ENCODE measurements around the gene ENTPD8.
A peak's percentile ranks its signal among the peaks of the same experiment; 100 is the strongest.
"Not testable (repeated sequence)": the region's sequence is repeated elsewhere in the genome, so short reads cannot be mapped to it uniquely, and the experiment has no call there.

Gene ENTPD8

DNA sequence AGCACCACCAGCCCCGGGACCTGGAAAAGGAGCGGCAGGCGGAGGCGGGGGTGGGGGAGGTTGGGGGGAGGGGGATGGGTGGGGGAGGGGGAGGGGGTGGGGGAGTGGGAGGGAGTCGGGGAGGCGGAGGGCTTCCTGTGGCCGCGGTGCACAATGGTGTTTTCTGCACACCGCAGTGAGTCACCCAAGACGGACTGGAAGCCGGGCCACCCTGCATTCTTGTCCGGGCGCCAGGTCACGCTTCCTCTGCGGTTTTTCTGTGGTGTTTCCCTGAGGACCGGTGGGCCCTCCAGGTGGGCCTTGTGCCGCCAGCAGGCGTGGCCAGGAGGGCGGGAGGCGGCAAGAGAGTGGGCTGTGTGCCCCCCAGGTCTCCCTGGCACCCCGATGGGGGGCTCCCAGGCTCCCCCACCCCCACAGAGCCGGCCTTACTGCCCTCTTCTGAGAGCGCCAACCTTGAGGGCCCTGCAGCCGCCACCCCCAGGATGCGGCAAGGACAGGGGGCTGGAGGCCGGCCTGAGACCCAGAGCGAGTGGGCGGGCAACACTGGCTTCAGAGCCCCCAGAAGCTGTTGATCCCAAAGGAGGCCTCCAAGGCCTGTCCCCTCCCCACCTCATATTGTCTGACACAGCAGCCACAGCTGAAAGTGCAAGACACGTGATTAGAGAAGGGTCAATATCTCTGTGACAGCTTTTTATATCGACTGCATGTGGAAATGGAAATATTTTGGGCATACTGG, 29.3 kb downstream of the ENTPD8 start:
- peak; percentile 88 for DNase-seq (ENCODE audit: low spot score)

DNA sequence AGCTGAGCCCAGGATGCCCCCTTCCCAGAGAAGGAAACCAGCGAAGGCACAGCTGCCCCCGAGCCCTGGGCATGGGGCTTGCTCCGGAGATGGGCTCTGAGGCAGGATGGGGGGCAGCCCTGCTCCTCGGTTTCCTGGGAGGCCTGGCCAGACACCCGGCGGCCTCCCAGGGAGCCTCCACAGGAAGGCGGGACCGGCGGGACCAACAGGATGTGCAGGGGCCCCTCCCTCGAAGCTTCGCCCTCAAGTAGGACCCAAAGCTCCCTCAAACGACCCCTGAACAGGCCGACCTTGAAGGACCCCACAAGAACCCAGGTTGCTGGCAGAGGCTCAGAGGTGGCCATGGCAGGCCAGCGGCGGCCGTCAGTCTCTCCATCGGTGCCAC, 29.9 kb downstream of the ENTPD8 start:
- no peak for DNase-seq (ENCODE audit: low spot score)

GRCh38 chr9:137410891-137411249, 30.3 kb downstream of the ENTPD8 start:
- no peak for DNase-seq (ENCODE audit: low spot score)

DNA sequence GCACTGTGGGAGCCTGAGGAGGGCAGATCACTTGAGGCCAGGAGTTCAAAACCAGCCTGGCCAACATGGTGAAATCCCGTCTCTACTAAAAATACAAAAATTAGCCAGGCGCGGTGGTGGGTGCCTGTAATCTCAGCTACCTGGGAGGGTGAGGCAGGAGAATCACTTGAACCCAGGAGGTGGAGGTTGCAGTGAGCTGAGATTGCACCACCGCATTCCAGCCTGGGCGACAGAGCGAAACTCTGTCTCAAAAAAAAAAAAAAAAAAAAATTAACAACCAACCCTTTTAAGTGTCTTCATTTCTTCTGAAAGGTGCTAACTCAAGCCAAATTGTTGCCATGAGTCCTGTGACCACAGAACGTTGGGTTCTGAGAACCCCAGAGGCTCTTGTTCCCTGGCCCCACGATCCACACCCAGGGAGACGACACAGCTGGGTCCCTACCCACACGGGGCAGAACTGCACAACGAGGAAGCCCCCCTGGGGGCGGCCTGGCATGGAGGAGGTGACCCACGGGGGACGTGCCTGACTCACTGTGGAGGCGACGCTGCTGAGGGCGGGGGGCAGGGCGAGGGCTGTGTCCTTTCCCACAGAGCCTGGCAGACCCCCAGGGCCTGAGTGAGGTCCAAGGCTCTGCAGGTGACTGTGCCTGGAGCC, 30.8 kb downstream of the ENTPD8 start:
- not testable (repeated sequence) for DNase-seq (ENCODE audit: low spot score)

GRCh38 chr9:137409515-137409914, 31.6 kb downstream of the ENTPD8 start:
- DNase-seq (ENCODE audit: low spot score) = no peak

- no peak for DNase-seq (ENCODE audit: low spot score)
Observed at GRCh38 chr9:137408651-137409405, 32.3 kb downstream of the ENTPD8 start.

DNA sequence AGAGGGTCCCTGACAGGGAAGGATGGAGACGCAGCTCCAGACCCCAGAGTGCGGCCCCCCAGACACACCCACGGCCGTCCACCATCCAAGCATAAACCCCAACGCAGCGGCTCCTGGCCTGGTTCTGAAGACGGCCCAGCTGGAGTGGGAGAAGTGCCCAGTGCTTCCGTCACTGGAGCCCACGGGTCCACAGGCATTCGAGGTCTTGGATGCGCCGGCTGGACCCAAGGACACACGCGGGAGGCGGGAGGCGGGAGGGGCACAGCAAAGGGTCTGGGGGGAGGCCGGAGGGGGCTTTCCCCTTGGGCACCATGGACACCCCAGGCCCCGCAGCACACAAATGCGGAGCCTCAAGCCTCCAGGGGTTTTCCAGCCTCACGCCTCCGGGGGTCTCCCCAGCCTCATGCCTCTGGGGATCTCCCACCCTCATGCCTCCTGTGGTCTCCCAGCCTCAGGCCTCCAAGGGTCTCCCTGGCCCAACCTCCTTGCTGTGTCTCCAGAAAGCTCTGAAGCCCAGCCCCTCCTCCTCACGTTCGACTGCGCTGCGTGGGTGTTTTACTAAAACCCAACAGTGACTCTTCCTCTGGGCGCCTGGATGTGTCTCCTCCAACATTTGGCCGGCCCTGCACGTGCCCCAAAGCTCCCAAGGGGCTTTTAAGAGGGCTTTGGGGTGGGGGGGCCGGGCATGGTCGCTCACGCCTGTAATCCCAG, 33.4 kb downstream of the ENTPD8 start:
- no peak for DNase-seq (ENCODE audit: low spot score)

DNA sequence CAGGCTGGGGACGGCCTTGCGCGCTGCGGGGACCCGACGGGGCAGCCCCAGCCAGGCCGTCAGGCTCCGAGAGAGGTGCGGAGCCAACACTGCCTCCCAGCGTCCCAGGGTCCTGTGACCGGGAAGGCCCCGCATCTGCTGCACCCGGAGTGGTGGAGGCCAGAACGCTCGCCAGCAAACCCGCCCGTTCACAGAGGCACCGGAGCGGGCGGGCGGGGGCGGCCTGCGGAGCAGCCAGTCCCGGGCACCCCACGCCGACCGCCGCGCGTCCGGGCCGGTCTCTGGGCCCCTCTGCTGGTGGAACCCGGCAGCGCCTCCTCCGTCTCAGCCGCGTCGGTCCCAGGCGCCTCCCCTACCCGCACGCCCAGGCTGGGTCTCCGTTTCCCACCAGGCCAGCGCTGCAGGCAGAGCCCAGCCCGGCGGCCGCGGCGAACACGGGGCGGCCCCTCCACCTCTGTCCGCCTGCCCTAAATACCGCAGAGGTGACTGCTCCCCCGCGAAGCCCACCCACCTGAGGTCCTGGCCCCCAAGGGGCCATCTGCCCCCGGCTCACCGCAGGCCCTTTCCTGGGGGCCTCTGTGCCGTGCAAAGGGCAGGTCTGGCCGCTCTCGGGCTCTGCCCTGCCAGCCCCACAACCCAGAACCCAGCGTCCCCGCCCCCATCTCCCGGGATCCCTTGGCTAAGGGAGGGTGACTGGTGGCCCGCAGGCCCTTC, 34.1 kb downstream of the ENTPD8 start:
- no peak for DNase-seq (ENCODE audit: low spot score)

GRCh38 chr9:137406085-137406760, 34.9 kb downstream of the ENTPD8 start:
- DNase-seq (ENCODE audit: low spot score) = no peak

DNA sequence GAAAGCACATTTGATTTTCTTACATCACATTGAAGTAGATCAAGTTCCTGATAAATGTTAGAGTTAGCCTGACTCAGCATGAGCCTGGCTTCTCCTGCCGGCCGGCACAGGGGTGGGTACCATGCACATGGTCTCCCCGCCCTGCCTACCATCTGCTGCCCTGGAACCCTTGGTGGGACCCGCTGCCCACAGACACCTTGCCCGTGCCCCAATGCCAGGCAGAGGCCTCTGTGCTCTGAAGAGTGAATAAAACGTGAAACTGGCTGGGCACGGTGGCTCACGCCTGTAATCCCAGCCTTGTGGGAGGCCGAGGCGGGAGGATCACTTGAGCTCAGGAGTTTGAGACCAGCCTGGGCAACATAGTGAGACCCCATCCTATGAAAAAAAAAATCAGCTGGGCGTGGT, 35.5 kb downstream of the ENTPD8 start:
- no peak for DNase-seq (ENCODE audit: low spot score)

- no peak for DNase-seq (ENCODE audit: low spot score)
Observed at GRCh38 chr9:137404961-137405567, 36.1 kb downstream of the ENTPD8 start.

GRCh38 chr9:137403269-137403668, 37.9 kb downstream of the ENTPD8 start:
- no peak for DNase-seq (ENCODE audit: low spot score)

DNA sequence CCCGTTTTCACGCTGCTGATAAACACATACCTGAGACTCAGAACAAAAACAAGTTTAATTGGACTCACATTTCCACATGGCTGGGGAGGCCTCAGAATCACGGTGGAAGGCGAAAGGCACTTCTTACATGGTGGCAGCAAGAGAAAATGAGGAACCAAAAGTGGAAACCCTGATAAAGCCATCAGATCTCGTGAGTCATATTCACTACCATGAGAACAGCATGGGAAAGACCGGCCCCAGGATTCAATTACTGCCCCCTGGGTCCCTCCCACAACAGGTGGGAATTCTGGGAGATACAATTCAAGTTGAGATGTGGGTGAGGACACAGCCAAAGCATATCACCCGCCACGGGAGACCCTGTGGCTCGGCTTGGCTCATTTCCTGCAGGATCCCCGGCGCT, 38.4 kb downstream of the ENTPD8 start:
- no peak for DNase-seq (ENCODE audit: low spot score)

DNA sequence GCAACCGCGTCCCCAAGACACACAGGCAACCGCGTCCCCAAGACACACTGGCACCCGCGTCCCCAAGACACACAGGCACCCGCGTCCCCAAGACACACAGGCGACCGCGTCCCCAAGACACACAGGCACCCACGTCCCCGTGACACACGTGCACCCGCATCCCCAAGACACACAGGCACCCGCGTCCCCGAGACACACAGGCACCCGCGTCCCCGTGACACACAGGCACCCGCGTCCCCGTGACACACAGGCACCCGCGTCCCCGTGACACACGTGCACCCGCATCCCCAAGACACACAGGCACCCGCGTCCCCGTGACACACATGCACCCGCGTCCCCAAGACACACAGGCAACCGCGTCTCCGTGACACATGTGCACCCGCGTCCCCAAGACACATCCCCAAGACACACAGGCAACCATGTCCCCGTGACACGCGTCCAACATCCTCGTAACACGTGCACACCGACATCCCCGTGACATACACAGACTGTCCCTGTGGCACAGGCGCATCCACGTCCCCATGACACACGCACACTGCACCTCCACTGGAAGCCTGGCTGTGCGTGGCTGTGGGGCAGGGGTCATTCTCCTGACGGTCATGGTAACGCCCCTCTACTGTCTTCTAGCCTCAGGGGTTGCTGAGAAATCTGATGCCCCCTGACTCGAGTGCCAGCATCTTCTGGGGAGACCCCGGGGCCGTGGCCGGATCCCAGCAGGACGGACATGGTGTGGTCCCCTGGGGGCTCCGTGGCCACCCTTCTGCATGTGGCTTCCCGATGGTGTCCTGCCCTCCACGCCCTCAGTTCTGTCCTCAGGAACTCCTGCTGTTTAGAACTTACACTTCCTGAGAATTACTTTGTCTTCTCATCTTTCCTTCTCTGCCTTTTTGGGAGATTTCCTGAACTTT, 42.3 kb downstream of the ENTPD8 start:
- no peak for DNase-seq (ENCODE audit: low spot score)

DNA sequence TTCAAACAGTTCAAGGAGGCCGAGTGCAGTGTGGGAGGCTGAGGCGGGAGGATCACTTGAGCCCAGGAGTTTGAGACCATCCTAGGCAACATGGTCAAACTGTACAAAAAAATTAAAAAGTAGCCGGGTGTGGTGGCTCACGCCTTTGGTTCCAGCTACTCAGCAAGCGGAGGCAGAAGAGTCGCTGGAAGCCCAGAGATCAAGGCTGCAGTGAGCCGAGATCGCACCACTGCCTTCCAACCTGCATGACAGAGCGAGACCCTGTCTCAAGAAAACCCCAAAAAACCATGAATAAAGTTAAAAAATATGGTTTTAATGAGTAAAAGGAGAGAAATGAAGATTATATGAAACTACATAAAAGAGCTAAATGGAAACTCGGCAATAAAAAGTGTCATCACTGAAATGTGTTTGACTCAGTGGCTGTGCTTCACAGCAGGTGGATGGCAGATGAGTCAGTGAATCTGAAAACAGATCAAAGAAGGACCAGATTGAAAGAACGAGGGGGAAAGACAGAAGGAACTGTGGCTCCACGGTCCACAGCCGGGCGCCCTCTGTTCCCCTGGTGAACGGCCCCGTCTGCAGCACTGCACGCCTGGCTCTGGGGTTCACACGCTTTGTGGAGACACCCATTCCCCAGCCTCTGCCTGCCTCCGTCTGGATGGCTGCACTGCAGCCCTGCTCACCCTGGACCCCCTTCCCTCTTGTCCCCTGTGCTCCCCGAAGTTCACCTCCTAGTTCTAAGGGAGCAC, 43.3 kb downstream of the ENTPD8 start:
- no peak for DNase-seq (ENCODE audit: low spot score)

DNA sequence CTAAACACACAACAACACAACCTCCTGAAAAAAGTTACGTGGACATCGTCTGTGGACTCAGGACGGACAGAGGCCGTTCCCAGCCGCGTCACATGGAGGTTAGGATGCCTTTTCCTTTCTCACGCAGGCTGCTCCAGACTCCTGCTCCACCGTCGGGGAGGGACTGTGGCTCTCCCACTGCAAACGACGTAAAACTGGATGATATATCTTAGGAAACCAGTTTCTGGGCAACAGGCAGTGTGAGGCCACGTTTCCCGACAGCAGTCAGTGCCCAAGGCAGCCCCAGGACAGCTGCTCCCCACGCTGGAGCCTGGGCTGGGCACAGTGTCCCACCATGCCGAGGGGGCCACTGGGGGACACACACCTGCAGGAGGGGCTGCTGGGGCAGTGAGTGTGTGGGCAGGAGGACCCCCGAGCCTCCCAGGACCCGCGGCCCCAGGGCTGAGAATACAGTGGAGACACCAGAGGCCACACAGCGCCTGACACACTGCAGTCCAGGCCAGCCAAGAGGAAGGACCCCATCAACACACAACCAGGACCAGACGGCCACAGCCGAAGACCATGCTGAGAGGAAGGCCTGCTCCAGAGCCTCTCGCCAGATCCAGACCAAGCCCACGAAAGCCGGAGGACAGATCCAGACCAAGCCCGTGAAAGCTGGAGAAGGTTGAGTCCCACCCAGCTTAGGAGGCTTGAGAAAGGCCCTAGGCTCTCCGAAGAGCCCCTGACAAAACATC, 44.4 kb downstream of the ENTPD8 start:
- DNase-seq (ENCODE audit: low spot score) = no peak

DNA sequence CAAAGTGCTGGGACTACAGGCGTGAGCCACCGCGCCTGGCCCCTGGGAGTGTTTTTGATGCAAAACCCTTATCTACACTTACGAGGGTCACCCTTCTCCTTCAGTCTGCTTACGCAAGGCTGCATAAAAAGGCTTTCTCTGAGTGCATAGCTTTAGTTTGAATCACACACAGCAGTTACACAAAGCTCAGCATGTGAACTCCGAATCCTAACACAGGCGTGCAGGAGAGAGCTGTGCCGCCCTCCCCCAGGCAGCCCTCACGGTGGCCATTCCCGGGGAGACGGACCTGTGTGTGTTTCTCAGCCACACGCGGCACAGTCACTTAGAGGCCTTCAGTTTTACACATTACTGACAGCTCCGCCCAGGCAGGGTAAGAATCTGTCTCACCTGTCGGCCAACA, 44.9 kb downstream of the ENTPD8 start:
- DNase-seq (ENCODE audit: low spot score) = no peak

DNA sequence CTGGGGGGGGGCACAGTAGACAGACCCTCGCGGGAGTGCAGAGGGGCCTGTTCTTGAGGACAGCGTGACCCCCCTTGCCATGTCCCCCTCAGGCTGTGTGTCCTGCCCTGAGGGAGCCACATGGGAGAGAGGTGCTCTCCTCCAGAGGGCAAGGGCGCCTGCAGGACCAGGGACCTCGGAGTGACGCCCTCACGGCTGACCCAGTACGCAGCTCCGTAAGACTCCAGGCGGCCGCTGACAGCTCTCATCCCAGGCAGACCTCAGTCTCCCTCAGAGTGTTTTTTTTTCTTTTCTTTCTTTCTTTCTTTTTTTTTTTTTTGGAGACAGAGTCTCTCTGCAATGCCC, 45.5 kb downstream of the ENTPD8 start:
- no peak for DNase-seq (ENCODE audit: low spot score)
